Activated CD8-positive, alpha-beta memory T cell treated with anti-CD3 and anti-CD28 coated beads, Interleukin-2, amount 50 U/mL, for 1 hour (primary cell): Measurements from ENCODE around the gene MATCAP1.

Experiments used
- DNase-seq: peaks from one replicate; pipeline ENCODE4 v3.0.0-alpha.2; 2020; ENCODE audit errors: extremely low read depth

The MATCAP1 gene

GRCh38 chr16:67183627-67184452 is at the start of gene MATCAP1:
TSS of gene MATCAP1 (minus strand) at chr16:67183963. CDS start at chr16:67180610, 3,353 bp downstream.
- peak; percentile 91 for DNase-seq

GRCh38 chr16:67230809-67231660 is 47.3 kb upstream of the MATCAP1 start:
- DNase-seq: no peak

DNA sequence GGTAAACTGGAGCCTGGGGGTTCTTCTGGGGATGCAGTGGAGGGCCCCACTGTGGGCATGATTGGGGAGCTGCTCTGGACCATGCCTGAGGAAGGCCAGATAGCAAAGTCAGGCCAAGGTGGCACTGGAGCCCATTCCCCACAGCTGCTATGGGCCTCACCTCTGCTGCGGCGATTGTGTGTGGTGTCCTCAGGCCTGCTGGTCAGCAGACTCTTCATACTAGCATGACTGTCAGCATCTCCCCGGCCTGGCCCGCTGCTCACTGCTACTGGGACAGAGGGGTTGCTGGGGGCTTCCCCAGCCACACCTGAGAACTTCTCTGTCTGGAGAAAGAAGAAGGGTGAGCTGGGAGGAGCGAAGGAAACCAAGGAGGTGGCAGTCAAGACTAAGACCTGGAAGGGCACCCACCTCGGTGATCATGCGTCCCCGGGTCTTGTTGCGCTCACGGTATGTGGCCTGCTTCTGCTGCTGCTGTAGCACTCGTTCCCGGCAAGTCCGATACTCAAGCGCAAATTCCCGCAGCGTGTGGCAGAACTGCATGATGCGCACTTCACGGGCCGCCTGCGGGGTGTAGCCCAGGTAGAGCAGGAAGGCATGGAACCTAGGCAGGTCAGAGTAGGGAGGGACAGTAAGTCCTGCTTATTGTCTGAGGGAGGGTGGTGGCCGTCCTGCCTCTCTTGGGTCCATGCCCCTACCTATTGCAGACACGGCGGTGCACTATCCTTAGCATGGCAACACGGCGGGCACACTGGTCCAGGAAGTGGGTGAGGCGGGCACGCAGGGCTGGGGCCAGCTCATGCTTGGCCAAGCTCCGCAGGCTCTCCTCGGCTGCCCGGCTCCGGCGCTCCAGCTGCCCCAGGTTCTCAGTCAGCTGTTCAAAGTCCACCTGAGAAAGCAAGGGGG is 46.4 kb upstream of the MATCAP1 start:
- no peak for DNase-seq

- no peak for DNase-seq
Measured at GRCh38 chr16:67228905-67229304, 45.1 kb upstream of the MATCAP1 start.

GRCh38 chr16:67228034-67228785 is 44.4 kb upstream of the MATCAP1 start:
- DNase-seq: no peak

- no peak for DNase-seq
Measured at GRCh38 chr16:67227567-67227921, 43.8 kb upstream of the MATCAP1 start.

- peak; percentile 88 for DNase-seq
Measured at GRCh38 chr16:67226804-67227566, 43.2 kb upstream of the MATCAP1 start, which contains the start of gene TMEM208. TSS of gene TMEM208 (plus strand) at chr16:67227130. CDS start at chr16:67227219, 89 bp downstream.

- no peak for DNase-seq
Measured at GRCh38 chr16:67226295-67226803, 42.6 kb upstream of the MATCAP1 start.

GRCh38 chr16:67223992-67224391 is 40.2 kb upstream of the MATCAP1 start:
- DNase-seq: no peak

- no peak for DNase-seq
Measured at GRCh38 chr16:67216612-67217490, 33.1 kb upstream of the MATCAP1 start.

DNA sequence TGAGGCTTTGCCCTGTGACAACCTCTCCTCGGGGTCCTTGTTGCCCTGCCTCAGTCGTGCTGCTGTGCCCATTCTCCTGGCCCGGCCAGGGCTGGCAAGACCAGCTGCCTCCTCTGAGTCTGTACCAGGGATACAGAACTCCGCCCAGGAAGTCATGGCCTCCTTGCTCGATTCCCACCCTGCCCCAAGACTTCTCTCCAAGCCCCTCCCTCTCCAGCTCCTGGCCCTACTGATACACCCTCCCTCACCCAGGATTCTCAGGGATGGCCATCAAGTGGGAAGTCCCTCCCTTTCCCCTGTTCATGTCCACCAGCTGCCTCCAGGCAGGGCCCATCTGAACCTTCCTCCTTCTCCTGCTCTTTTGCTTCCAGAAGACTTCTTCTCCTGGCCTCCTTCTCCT is 31.9 kb upstream of the MATCAP1 start:
- DNase-seq: no peak

GRCh38 chr16:67213197-67214019 is 29.6 kb upstream of the MATCAP1 start:
- DNase-seq: no peak

- no peak for DNase-seq
Measured at GRCh38 chr16:67212766-67213165, 29.0 kb upstream of the MATCAP1 start.

GRCh38 chr16:67211674-67212073 is 27.9 kb upstream of the MATCAP1 start:
- no peak for DNase-seq

- no peak for DNase-seq
Measured at GRCh38 chr16:67210069-67210937, 26.5 kb upstream of the MATCAP1 start.

- no peak for DNase-seq
Measured at GRCh38 chr16:67209565-67209964, 25.8 kb upstream of the MATCAP1 start.
